ENCODE results near the gene TVP23B.
A peak's percentile ranks its signal among the peaks of the same experiment; 100 is the strongest.
"Not testable (repeated sequence)": the region's sequence is repeated elsewhere in the genome, so short reads cannot be mapped to it uniquely, and the experiment has no call there.

TVP23B gene
- total RNA-seq, result 23.5 reads per million, percentile 50 among the genes with 10 or more reads in this experiment

- peak; percentile 88 for DNase-seq
Measured at GRCh38 chr17:18780991-18781718, at the start of gene TVP23B. Gene TVP23B (plus strand): TSS chr17:18781183. CDS start chr17:18781294, 111 bp downstream.

- not testable (repeated sequence) for DNase-seq
Measured at GRCh38 chr17:18732438-18732837, 48.5 kb upstream of the TVP23B start.

DNA sequence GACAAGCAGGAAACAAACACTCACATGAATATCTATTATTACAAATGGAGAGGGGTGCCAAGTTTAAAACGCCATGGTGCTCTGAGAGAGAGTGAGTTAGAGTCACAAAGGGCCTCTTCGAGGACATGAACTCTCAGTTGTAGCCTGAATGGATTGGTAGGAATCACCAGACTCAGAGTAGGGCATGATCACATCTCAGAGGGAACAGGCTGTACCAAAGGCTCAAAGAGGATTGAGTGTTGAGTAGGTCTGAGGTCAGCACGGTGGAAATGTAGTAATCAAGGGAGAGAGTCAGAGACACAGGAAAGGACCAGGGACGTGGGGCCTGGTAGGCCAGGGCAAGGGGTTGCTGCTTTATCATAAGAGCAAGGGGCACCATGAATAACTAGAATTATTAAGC lies 47.6 kb upstream of the TVP23B start:
- not testable (repeated sequence) for DNase-seq

- not testable (repeated sequence) for DNase-seq
Measured at GRCh38 chr17:18739616-18740391, 41.2 kb upstream of the TVP23B start.

GRCh38 chr17:18741228-18741627 lies 39.8 kb upstream of the TVP23B start:
- DNase-seq, result not testable (repeated sequence)

GRCh38 chr17:18743699-18744421 lies 37.1 kb upstream of the TVP23B start, which contains the start of gene FBXW10:
Gene FBXW10 (plus strand): TSS chr17:18744054. CDS start chr17:18744245, 191 bp downstream.
- not testable (repeated sequence) for DNase-seq

GRCh38 chr17:18744726-18745125 lies 36.3 kb upstream of the TVP23B start:
- not testable (repeated sequence) for DNase-seq

DNA sequence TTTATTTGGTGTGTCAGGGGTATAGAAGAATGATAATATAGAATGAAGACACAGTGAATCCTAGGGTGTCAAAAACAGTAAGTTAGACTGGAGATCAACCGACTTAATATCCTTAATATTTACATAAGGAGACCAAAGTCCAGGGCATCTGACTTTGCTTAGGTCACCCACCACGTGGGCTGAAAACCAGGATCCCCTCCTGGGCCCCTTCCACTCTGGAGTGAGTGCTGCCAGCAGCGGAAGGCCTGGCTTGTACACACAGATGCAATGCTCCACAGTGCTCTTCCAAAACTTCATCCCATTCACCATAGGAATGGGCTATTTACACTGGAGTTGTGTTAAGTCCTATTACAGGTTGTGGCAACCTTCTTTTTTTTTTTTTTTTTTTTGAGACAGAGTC lies 34.4 kb upstream of the TVP23B start:
- DNase-seq, result not testable (repeated sequence)

DNA sequence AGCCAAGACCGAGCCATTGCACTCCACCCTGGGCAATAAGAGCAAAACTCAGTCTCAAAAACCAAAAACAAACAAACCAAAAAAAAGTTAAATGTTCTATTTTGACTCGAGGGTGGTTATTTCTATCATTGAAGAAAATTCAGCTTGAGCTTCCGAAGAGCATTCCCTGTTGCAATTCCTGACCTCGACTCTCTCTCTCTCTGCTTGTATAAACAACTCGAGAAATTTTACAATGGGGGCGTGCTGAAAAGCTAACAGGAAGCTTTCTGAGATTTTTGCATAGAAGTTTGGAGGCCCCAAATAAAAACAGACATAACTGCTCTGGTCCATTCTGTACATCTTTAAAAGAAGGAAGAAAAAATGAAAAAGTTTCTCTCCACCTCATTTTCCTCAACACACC lies 33.5 kb upstream of the TVP23B start:
- DNase-seq, result not testable (repeated sequence)

DNA sequence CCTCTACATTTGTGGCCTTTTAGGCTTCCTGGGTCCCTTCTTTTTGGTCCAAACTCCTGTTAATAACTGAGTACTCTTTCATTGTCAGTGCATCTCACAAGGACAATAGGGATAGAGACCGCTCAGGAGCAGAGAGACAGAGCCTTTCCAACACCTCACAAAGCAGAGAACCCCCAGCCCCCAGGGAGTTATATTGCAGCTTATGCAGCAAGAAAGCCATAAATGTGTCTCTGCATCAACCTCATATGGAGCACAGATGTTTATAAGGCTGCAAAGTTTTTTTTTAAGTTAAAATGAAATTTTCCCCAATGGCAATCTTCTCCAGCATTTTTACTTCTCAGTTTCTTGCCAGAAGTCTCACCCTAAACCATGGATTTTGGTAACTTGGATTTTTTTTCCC lies 30.7 kb upstream of the TVP23B start:
- not testable (repeated sequence) for DNase-seq

GRCh38 chr17:18753829-18754409 lies 27.1 kb upstream of the TVP23B start:
- not testable (repeated sequence) for DNase-seq

DNA sequence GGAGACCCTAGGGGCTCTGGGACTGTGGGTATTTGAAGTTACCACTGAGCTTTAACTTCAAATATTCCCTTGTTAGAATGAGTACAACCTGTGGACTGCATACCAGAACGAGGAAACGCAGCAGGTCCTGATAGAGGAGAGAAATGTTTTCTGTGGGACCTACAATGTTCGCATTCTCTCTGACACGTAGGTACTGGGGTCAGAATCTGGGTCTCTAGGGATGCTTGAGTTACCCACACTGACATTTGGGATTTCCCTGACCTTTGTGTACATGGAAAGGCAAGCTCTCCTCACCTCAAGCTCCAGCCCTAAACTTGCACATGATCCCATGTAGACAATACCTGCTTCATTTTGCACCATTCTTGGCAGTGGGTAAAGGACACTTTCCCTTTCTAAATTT lies 25.0 kb upstream of the TVP23B start:
- DNase-seq, result not testable (repeated sequence)

DNA sequence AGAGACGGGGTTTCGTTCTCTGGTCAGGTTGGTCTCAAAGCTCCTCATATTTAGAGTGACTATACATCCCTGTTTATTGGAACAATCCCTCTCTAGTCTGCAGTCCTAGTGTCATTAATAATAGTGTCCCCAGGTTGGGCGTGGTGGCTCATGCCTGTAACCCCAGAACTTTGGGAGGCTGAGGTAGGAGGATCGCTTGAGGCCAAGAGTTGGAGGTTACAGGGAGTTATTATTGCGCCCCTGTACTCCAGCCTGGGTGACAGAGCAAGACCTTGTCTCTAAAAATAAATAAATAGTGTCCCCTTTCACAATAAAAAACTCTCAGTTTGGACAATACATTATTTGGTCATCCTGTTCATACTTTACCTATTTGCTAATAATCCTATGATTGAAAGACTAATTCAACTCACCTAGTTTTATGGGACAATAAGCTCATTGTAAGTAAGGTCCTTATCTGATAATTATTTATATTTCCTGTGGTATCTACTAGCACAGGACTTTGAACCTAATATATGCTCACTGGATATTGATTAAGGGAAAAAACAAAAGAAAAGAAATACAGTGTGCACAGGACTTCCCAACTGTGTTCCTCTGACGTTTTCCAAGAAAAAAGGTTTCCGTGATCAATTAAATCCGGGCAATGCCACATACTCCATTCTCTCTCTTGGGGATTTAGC lies 23.5 kb upstream of the TVP23B start:
- DNase-seq, result not testable (repeated sequence)

GRCh38 chr17:18758344-18758743 lies 22.6 kb upstream of the TVP23B start:
- DNase-seq, result not testable (repeated sequence)

GRCh38 chr17:18760221-18760620 lies 20.8 kb upstream of the TVP23B start:
- not testable (repeated sequence) for DNase-seq

- DNase-seq, result not testable (repeated sequence)
Measured at GRCh38 chr17:18770572-18770971, 10.4 kb upstream of the TVP23B start.

- DNase-seq, result not testable (repeated sequence)
Measured at GRCh38 chr17:18771066-18771465, 9.9 kb upstream of the TVP23B start.

DNA sequence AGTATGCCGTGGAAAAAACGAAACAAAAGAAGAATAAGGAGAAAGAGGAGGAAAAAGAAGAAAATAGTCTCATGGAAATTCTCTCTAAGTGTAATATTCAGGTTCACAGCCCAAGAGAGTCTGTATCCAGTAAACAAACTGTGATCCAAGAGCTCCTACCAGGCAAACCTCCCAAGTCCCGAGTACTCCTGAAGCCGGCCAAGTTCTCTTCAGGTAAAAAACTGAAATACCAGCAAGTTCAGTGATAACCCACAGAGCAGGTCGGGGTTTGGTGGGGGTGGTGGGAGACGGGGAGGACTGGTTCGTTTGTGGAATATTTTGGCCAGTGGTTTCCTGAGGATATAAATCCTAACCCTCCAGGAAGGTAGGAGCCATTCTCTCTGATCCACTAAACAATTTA lies 8.5 kb upstream of the TVP23B start:
- no peak for DNase-seq

DNA sequence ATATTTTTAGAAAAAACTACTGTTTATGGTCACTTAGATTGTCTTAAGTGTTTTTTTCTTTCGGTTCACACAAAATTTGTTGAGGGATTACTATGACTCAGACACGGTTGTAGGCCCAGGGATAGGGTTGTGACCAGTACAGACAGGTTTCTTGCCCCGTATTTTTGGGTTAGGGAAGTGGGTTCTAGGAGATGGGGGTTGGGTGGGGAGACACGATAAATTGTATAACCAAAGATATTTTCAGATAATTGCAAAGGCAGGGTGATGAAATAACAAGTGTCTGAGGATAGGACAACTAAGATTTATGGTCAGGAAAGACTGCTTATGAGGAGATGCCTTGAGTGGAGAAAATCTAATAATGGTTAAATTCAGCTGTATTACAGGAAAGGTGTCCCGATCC lies 822 bp downstream of the TVP23B start:
- DNase-seq, result not testable (repeated sequence)

DNA sequence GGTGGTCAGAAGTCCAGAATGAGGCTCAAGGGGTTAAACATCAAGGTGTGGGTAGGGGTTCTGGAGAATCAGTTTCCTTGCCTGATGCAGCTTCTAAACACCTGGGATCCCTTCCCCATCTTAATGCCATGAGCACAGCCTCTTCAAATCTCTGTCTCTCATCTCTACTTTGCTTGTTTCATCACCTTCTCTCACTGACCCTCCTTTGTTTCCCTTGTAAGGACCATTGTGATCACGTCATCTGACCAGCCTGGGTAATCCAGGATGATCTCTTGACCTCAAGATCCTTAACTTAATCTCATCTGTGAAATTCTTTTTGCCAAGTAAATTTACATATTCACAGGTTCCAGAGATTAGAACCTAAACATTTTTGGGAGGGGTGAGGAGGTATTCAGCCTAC lies 5.0 kb downstream of the TVP23B start:
- not testable (repeated sequence) for DNase-seq

DNA sequence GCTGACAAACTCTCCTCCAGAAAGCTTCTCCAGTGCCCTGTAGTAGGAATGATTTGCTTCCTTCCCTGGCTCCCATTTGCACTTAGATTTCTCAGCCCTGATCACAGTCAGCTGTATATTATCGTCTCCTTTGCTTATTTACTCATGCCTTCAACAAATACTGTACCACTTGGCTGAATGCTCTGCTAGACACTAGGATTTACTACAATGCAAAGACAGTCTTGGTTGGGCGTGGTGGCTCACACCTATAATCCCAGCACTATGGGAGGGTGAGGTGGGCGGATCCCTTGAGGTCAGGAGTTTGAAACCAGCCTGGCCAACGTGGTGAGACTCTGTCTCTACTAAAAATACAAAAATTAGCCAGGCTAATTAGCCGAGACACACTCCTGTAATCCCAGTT lies 5.9 kb downstream of the TVP23B start:
- DNase-seq, result not testable (repeated sequence)

DNA sequence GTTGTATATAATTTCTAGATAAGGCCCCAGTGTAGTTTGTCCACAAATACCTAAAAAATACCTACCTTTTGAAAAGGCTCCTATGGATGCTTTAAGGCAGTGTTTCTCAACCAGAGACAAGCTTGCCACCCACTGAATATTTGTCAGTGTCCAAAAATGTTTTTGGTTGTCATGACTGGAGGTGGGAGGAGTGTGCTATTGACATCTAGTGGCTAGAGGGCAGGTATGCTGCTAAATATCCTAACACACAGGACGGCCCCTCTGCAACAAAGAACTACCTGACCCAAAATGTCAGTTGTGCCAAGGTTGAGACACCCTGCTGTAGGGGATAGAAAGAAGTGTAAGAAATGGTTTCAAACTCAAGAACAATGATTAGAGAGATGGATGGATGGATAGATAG lies 10.4 kb downstream of the TVP23B start:
- not testable (repeated sequence) for DNase-seq
